A673 (cell line): Measurements from ENCODE around the gene EI24.

ENCODE experiments used
- CTCF ChIP-seq: fragments of 300-800, 200-600 bp; sonication (generic); conservative IDR thresholded peaks from 2 replicates; pipeline ENCODE4 v1.5.1; 2017; ENCODE audit warnings: low read depth, mild to moderate bottlenecking, antibody characterized with exemption, low read length, moderate library complexity, mixed read lengths
- EZH2 ChIP-seq: fragments of 200-600 bp; sonication (generic); IDR thresholded peaks from 2 replicates; pipeline ENCODE4 v1.6.1; 2017; ENCODE audit warnings: borderline replicate concordance, low read depth, mild to moderate bottlenecking, mixed read lengths, antibody characterized with exemption, low read length; ENCODE audit not compliant: poor library complexity, severe bottlenecking

GRCh38 chr11:125542709-125543108 lies 26.6 kb upstream of the EI24 start:
- no peak for TF ChIP-seq EZH2
- no peak for TF ChIP-seq CTCF
